NCI-H748 (cell line): ENCODE results near the gene CHID1.

ENCODE experiments used
- DNase-seq: peaks from one replicate; lab custom pipeline; 2025; ENCODE audit not compliant: unreplicated experiment; lab: John Stamatoyannopoulos, UW

The CHID1 gene

DNA sequence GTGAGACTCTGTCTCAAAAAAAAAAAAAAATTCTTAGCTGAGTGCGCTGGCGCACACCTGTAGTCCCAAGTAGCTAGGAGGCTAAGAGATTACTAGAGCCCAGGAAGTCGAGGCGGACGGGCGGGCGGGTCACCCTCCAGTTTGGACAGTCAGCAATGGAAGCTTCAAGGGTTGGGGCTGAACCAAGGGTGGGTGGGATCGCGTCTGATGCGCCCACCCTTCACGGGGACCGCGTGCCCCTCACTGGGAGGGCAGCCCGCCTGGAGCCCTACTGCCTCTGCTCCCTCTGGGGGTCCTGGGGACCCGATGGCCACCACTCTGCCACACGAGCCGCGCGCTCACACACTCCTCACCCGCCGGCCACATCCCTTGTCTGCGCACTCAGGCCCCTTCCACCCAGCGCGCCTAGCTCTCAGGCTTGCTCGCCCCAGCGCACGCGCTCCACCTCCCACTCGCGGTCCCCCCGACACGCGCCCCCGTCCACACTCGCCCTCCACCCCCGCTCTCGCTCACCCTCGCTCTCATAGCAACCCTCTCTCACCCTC is 494 bp downstream of the CHID1 start:
- DNase-seq: peak; percentile 53

- no peak for DNase-seq
These were observed 1.2 kb downstream of the CHID1 start for GRCh38 chr11:909406-909805.

DNA sequence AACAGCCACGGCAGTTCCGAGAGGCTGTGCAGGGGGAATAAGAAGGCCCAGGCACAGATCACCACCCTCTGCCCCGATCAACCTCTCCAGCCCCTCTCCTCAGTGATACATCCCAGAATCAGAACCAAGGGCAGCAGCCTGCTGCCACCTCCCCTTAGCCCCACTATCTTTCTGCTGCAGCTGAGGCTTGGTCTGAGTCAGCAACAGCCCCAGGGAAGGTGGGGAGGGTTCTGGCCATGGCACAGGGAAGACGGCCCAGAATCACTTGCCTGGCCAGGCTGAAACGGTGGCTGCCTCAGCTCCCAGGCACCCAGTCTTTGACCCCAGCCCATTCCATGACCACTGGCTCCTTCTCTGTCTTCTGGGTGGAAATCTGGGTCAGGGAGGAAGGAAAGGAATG is 2.3 kb downstream of the CHID1 start:
- no peak for DNase-seq

DNA sequence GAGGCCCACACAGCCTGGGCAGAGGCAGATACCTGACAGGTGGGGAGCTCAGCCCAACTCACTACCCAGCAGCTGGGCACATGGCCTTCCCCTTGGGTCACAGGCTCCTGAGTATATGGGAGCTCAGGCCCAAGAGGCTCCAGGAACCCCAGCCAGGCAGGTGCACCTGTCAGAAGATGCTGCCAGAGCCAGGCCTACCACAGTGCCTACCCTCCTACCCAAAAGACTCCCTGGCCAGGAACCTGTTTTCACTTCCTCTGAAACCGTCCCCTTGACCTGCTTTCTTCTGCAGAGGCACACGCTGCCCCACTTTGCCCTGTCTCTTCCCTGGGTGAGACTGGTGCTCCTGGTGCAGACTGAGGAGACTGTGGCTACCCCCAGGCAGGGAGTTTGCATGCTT is 2.9 kb downstream of the CHID1 start:
- DNase-seq: no peak

DNA sequence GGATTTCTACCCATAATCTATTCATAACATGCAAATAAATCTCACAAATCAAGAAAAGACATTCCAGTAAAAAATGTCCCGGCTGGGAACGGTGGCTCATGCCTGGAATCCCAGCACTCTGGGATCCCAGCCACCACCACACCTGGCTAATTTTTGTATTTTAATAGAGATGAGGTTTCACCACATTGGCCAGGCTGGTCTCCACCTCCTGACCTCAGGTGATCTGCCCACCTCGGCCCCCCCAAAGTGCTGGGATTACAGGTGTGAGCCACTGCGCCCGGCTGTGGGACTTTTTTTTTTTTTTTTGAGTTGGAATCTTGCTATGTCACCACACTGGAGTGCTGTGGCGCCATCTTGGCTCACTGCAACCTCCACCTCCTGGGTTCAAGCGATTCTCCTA is 4.7 kb downstream of the CHID1 start:
- DNase-seq: no peak

GRCh38 chr11:904380-904779 is 6.2 kb downstream of the CHID1 start:
- no peak for DNase-seq

GRCh38 chr11:901452-902061 is 9.1 kb downstream of the CHID1 start:
- no peak for DNase-seq

DNA sequence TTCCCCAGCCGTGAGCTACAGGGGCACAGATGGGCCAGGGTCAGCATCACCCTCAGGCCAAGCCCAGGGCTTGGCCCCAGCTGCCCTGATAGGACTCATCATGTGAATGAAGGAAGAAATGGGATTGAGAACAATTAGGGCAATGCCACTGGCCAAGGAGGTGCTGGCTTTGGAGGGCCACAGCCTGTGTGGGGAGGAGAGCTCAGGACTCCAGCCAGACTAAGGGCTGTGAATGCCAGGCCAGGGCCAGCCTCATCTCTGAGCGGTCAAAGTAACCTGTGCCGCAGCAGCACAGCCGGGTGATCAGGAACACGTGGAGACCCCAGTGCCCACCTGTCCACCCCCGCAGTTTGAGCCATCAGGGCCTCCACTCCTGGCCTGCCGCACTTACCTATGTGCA is 10.1 kb downstream of the CHID1 start:
- DNase-seq: no peak

- DNase-seq: no peak
These were observed 10.9 kb downstream of the CHID1 start for GRCh38 chr11:899724-900123.

GRCh38 chr11:898540-899190 is 11.9 kb downstream of the CHID1 start:
- no peak for DNase-seq

- DNase-seq: peak; percentile 26
These were observed 12.5 kb downstream of the CHID1 start for GRCh38 chr11:898143-898511.

DNA sequence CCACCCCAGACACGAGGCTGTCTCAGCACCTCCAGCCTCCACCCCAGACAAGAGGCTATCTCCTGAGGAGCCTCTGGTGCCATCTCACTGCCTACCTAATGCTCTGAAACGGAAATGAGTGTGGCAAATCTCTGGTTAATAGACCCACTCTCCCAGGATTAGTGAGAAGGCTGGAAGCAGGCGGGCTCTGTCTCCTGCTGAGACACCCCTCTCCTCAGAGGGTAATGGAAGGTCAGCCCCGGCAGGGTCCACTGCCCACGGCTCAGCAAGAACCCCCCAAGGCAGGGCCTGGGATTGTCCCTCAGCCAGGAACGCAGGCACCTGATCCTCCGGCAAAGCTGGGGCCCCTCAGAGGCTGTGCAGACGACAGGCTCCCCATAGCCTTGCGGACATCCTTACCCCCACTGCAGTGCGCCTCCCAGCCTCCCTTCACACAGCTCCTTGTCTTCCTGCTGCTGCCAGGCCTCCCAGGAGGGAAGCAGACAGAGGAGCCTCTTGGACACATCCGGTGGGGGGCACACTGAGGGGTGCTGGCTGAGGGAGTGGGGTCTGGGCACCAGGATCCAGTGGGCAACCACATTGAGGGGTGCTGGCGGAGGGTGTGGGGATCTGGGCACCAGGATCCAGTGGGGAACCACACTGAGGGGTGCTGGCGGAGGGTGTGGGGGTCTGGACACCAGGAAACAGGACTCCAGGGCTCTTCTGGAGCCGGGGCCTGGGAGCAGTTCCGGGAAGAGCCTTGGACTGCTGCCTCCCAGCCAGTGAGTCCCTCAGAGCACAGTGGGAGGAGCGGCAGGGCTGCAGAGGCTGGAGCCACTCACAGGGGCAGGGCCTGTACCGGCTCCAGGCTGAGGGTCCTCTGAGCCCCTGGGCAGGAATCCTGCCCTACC is 13.1 kb downstream of the CHID1 start:
- no peak for DNase-seq

DNA sequence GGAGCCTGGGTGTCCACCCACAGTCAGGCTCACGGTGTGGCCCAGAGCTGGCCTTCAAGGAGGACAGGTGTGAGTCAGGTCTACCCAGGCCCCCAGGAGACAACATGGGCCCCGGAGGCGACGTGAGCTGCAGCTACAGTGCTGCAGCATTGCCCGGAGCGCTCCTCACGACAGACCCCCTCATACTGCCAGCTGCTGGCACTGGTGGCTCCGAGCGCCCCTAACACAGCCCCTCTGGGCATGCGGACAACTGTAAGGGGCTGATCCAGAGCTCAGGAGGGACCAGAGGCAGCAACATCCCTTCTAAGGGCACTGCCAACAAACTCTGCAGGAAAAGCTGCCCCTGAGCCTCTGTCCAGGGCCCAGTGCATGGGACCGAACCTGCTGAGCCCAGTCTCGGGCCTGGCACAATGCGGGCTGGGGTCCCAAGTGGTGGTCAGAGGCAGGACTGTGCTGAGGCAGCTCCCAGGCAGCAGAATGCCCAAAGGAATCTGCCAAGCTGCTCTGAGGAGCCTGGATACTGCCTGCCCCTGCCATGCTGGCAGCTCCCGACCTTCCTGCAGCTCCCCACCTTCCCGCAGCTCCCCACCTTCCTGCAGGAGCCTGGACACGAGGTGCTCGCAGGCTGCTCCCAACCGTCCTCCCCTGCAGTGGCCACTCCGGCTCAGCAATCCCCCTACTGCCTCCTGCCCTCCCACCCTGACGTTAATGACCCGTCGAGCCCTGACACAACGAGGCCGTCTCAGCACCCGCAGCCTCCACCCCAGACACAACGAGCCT is 15.1 kb downstream of the CHID1 start:
- no peak for DNase-seq

DNA sequence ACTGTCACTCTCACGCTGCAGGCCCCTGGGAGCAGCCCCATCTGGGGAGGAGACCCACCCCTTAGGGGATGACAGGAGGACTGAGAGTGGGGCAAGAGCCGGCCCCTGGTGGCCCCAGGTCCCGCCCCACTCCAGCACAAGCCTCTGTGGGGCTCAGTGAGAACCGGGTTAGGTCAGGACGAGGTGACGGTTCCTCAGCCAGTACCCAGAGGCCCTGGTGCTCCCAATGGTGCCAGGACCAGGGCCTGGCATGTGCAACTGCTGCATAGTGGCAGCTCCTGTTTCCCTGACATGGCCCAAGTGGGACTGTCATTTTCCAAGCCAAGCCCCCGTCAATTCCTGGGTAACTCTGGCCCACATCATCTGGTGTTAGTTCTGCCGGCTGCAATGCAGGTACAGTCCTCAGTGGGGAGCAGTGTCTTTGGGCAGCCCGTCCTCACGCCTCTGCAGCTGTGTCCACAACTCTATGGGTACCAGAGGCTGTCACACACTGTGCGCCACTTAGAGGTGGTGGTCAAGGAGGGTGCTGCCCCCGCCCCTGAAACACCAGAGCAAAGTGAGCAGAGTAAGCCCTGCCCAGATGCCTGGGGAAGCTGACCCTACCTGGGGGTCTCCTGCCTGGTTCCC is 15.9 kb downstream of the CHID1 start:
- DNase-seq: no peak

DNA sequence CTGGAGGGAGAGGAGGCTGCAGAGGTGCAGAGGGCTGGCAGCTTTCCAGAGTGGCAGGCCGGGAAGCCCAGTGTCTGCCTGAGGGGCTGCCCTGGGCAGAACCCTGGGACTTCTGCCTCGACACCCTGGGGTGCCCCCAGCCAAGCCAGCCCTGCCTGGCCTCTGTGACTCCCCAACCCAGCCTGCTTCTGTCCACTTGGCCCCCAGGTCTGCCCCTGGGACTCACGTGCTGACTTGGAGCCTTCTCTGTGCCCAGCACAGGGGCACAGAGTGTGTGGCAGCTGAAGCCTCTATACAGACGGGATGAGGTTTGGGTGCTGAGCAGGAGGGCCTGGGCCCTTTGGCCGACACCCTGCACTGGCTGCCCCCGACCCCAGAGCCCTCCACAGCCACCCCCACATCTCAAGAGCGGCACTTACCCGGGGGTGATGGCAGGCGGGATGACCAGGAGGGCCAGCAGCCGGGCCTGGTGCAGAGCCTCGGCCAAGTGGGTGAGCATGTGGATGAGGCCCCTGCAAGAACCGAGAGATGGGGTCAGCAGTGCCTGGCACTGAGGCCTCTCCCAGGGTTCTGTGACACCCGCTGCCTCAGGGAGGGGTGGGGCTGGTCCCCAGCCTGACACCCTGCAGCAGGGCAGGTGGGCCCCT is 17.5 kb downstream of the CHID1 start:
- DNase-seq: no peak

DNA sequence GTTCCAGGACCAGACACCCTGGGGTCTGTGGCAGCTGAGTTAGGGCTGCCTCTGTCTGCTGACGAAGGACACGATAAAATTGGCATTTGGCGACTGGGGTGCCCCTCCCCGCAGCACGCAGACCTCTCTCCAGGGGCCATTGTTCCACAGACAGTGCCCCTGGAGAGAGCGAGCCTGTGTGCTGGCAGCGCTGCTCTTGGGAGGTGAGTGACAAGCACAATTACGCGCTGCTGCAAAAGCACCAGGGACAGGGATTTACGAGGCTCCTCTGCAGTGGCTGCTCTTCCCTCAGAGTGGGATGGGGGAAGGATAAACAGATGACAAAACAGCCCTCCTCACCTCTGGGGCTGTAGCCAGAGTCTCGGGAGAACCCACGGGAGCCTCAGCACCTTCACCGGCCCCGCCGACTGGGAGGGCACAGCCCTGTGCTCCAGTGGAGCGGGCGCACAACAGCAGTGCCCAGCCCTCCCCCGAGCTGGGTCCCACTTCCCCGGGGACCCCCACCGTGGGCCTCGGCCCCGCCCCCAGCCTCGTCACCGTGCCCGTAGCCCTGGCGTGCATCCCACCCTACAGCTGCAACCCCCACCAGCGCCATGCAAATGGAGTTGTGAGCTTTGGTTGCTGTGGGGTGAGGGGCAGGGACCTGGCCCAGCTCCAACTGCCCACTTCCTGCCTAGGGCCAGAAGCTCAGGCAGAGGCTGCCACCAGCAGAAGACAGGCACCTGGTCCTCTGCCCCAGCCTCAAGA is 19.6 kb downstream of the CHID1 start:
- no peak for DNase-seq

DNA sequence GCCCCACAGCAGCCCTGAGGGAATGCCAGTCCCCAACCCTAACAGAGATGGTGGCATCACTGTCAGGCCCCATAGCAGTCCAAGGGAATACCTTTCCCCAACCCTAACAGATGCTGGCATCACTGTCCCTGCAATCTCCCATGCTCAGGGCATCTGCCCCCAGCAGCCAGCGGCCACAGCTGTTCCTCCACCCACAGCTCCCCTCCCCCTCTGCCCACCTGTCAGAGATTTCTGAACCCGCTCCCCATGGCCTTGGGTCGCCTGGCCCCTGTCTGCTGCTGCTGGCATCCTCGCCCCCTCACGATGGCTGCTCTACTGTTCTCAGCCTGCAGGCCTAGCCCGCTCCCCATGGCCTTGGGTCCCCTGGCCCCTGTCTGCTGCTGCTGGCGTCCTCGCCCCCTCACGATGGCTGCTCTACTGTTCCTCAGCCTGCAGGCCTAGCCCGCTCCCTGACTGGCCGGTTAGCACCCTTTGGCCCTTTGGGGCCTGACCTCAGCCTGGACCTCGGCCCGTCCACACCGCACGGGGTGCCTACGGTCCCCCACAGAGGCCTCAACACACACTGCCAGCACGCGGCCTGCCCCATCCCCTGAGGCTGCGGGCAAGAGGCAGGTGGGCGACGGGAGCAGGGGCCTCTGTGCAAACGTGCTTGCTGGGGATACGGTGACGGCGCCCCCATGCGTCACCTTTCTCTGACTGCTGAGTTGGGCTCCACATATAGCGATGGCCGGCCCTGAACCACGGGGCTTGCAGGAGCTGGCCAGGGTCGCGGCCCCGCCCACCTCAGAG is 20.7 kb downstream of the CHID1 start:
- DNase-seq: no peak

- DNase-seq: no peak
These were observed 21.4 kb downstream of the CHID1 start for GRCh38 chr11:889257-889656.
